Measurements from ENCODE around the gene CHEK1.
"Not testable (repeated sequence)": the region's sequence is repeated elsewhere in the genome, so short reads cannot be mapped to it uniquely, and the experiment has no call there.

CHEK1 gene

GRCh38 chr11:125624756-125625213 is at the start of gene CHEK1:
Gene CHEK1, plus strand, starts transcription at chr11:125625163. Its CDS starts 1,606 bp downstream, at chr11:125626769.
- no peak for DNase-seq (ENCODE audit: low read depth in 2 of 2)

DNA sequence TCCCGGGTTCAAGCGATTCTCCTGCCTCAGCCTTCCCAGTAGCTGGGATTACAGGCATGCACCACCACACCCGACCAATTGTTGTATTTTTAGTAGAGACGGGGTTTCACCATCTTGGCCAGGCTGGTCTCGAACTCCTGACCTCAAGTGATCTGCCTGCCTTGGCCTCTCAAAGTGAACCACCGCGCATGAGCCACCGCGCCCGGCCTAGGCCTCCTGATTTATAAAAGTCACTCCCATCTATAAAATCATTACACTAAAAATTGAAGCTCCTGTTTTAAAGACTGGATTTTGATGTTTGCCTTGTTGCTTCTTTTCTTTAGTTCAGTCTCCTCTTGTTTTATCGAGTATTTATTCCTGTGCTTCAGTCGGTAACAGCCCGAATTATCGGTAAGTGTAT is 47.8 kb upstream of the CHEK1 start:
- not testable (repeated sequence) for DNase-seq (ENCODE audit: low read depth in 2 of 2)

GRCh38 chr11:125578783-125579182 is 46.2 kb upstream of the CHEK1 start:
- DNase-seq (ENCODE audit: low read depth in 2 of 2) = no peak

GRCh38 chr11:125579811-125580210 is 45.2 kb upstream of the CHEK1 start:
- no peak for DNase-seq (ENCODE audit: low read depth in 2 of 2)

GRCh38 chr11:125583496-125583895 is 41.5 kb upstream of the CHEK1 start:
- no peak for DNase-seq (ENCODE audit: low read depth in 2 of 2)

DNA sequence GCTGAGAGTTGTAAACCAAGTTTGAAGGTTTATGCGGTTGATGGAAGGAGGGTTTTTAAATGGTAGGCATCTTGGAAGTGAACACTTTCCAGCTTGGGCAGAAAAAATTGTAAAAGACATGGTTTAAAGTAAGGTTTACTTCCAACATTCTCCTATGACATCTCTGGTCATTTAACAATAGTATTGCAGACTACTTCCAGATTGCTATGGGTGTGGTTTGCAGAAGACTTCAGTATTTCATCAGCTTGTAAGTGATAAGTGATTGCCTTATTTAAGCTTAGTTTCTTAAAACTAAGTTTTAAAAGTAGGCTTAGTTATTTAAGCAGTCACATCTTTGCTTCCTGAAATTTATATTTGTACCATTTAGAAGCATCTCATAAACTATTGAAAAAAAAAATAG is 39.5 kb upstream of the CHEK1 start:
- DNase-seq (ENCODE audit: low read depth in 2 of 2) = no peak

DNA sequence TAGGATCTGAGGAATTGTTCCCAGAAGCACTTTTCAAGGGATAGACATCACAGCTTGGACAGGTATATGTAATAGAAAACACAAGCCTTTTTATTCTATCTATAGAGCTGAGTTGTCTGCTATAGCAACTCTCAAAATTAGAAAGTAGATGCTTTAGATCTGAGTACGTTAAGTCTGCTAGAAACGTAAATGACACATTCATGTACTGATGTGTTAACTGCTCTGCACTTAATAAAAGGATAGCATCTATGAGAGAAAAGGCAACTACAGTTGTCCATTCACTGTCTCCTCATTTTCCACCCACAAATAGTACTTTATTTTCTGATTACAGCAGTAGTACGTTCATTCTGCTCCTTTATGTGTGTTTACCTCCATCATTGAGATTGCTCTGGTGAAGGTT is 38.3 kb upstream of the CHEK1 start:
- DNase-seq (ENCODE audit: low read depth in 2 of 2) = no peak

GRCh38 chr11:125587480-125587879 is 37.5 kb upstream of the CHEK1 start:
- no peak for DNase-seq (ENCODE audit: low read depth in 2 of 2)

GRCh38 chr11:125588505-125588904 is 36.5 kb upstream of the CHEK1 start:
- DNase-seq (ENCODE audit: low read depth in 2 of 2) = no peak

- peak in 1 of 2 donors; percentile 4 for DNase-seq (ENCODE audit: low read depth in 2 of 2)
Observed at GRCh38 chr11:125591649-125592304, 33.2 kb upstream of the CHEK1 start.

DNA sequence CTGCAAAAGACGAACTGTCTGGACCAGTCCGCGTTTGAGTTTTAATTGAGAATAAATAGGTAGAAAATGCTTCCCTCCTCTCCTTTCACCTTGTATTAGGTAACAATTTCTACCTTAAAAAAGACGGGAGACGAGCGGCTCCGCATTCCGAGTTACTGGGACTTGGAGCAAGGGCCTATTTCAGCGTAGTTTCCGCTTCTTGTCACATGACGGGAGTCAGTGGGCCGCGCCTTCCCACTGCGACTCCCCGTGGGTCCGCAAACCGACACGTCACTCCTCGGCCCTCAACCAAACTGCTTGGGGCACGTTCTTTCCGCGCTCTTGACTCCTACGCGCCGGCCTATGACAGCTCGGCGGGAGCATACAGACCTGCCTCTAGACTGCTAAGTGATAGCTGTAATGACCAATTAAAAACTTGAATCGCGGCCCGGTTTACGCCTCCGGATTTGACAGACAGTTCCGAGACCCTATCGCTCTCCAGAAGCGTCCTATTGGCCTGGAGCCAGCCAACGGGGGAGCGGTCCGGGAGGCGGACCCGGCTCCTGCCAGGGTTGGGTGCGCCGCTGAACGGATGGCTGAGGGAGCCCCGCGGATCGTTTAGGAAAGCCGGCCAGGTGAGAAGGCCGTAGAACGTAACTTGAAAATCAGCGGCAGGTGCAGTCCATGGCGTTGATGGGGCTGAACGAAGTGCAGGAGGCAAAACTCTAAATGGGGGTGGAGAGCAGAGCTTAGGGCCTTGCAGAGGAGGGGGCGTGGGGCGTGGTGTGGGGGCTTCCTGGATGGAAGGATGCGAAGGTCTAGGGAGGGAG is 32.5 kb upstream of the CHEK1 start, which contains the start of gene STT3A:
Gene STT3A, plus strand, starts transcription at position 548 of the 809 bp plus-strand sequence. CDS start 3,064 bp downstream, outside the sequence.
- DNase-seq (ENCODE audit: low read depth in 2 of 2) = peak; percentile 95 to 97

- DNase-seq (ENCODE audit: low read depth in 2 of 2) = no peak
Observed at GRCh38 chr11:125593114-125593820, 31.7 kb upstream of the CHEK1 start.

DNA sequence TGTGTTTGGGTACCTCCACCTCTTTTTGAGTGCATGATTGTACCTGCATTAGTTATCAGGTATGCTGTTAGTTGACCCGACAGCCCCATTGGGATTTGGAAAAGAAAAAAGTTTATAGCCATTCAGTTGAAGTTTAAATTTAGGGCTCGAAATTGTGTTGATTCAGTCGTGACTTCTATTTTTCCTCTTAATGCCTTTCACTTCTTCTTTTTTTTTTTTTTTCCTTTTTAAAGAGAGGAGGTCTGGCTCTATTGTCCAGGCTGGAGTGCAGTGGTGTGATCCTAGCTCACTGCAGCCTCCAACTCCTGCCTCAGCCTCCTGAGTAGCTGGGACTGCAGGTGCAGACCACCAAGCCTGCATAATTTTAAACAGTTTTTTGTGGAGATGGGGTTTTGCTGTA is 30.0 kb upstream of the CHEK1 start:
- no peak for DNase-seq (ENCODE audit: low read depth in 2 of 2)

- DNase-seq (ENCODE audit: low read depth in 2 of 2) = no peak
Observed at GRCh38 chr11:125600663-125601062, 24.3 kb upstream of the CHEK1 start.

- no peak for DNase-seq (ENCODE audit: low read depth in 2 of 2)
Observed at GRCh38 chr11:125603207-125603606, 21.8 kb upstream of the CHEK1 start.

GRCh38 chr11:125605417-125605816 is 19.5 kb upstream of the CHEK1 start:
- no peak for DNase-seq (ENCODE audit: low read depth in 2 of 2)

GRCh38 chr11:125609545-125609944 is 15.4 kb upstream of the CHEK1 start:
- DNase-seq (ENCODE audit: low read depth in 2 of 2) = no peak

DNA sequence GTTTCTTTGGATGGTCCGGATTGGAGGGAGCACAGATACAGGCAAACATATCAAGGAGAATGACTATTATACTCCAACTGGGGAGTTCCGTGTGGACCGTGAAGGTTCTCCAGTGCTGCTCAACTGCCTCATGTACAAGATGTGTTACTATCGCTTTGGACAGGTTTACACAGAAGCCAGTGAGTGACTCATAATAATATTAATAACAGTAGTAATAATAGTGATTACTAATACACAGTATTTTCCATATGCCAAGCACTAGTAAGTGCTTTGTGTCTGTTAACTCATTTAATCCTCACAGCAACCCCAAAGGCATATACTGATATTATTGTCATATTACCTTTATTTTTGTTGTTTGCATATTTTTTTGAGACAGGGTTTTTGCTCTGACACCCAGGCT is 6.6 kb upstream of the CHEK1 start:
- DNase-seq (ENCODE audit: low read depth in 2 of 2) = no peak

DNA sequence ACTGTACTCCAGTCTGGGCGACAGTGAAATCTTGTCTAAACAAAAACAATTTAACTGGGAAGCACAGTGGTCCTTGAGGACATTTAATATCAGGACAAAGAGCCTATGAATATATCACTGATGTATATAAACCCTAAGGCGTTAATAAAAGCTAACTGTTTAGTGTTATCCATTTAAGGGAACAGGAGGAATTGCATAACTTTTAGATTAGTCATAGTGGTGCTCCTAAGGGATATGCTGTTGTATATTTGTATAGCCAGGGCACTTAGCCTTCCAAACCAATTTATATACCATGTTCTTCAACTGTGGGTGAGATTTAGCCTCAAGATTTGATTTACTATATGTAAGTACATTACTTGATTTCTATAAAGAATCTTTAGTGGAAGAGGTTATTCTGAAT is 3.0 kb upstream of the CHEK1 start:
- DNase-seq (ENCODE audit: low read depth in 2 of 2) = no peak

DNA sequence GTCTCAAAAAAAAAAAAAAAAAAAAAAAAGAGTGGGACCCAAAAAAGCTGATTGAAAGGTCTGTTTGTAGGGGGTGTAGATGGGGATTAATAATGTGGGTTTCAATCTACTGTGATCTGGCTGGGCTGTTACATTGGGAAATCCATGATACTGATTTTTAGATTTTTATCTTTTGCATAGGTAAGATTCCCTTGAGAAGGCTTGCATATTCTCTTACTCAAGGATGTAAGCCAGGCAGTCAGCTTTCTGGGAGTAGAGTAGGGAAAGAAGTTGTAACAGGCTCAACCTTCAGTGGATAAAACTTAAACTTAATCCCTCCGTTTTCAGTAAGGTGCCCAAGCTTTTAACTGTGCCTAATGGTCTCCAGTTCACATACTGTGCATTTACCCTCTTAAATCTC is 1.9 kb upstream of the CHEK1 start:
- DNase-seq (ENCODE audit: low read depth in 2 of 2) = no peak

GRCh38 chr11:125625225-125625629 is 264 bp downstream of the CHEK1 start:
- peak in 1 of 2 donors; percentile 0 for DNase-seq (ENCODE audit: low read depth in 2 of 2)

GRCh38 chr11:125625630-125626287 is 796 bp downstream of the CHEK1 start:
- peak; percentile 72 to 74 for DNase-seq (ENCODE audit: low read depth in 2 of 2)
